HL-60/S4 treated with retinoic acid at 250 ng/mL for 4 days and 3 days (cell line): ENCODE data around the gene ANXA9.

Experiments
- in situ Hi-C: fragments of 300-500 bp; cut with MboI; formaldehyde crosslinking; loops from 2 replicates; pipeline ENCODE4 v1.7.0; 2022; ENCODE audit warnings: low sequenced_read_pairs

Gene ANXA9

GRCh38 chr1:150981805-150982712, at the start of gene ANXA9:
TSS of gene ANXA9 (plus strand) at chr1:150982292. CDS start at chr1:150983106, 814 bp downstream.
- in situ Hi-C loops = no loop called here

- in situ Hi-C loops = no loop called here
Observed at GRCh38 chr1:150944856-150945255, 37.2 kb upstream of the ANXA9 start.

GRCh38 chr1:150954708-150955107, 27.4 kb upstream of the ANXA9 start:
- in situ Hi-C loops = no loop called here

GRCh38 chr1:150955280-150955679, 26.8 kb upstream of the ANXA9 start:
- in situ Hi-C loops = no loop called here

- in situ Hi-C loops = no loop called here
Observed at GRCh38 chr1:150957666-150958065, 24.4 kb upstream of the ANXA9 start.

- in situ Hi-C loops = no loop called here
Observed at GRCh38 chr1:150960646-150961045, 21.4 kb upstream of the ANXA9 start.

GRCh38 chr1:150961756-150962155, 20.3 kb upstream of the ANXA9 start:
- in situ Hi-C loops = no loop called here

- in situ Hi-C loops = no loop called here
Observed at GRCh38 chr1:150963321-150964163, 18.6 kb upstream of the ANXA9 start.

- in situ Hi-C loops = no loop called here
Observed at GRCh38 chr1:150964164-150964489, 18.0 kb upstream of the ANXA9 start.

- in situ Hi-C loops = no loop called here
Observed at GRCh38 chr1:150965605-150966004, 16.5 kb upstream of the ANXA9 start.

- in situ Hi-C loops = no loop called here
Observed at GRCh38 chr1:150966011-150966410, 16.1 kb upstream of the ANXA9 start.

- in situ Hi-C loops = no loop called here
Observed at GRCh38 chr1:150967936-150968335, 14.2 kb upstream of the ANXA9 start.

- in situ Hi-C loops = no loop called here
Observed at GRCh38 chr1:150968491-150968890, 13.6 kb upstream of the ANXA9 start.

GRCh38 chr1:150969626-150970025, 12.5 kb upstream of the ANXA9 start:
- in situ Hi-C loops = no loop called here

GRCh38 chr1:150970808-150971582, 11.1 kb upstream of the ANXA9 start:
- in situ Hi-C loops = no loop called here

GRCh38 chr1:150971583-150972416, 10.3 kb upstream of the ANXA9 start:
- in situ Hi-C loops = no loop called here

- in situ Hi-C loops = no loop called here
Observed at GRCh38 chr1:150972417-150972940, 9.6 kb upstream of the ANXA9 start.

GRCh38 chr1:150973258-150973835, 8.7 kb upstream of the ANXA9 start:
- in situ Hi-C loops = no loop called here

GRCh38 chr1:150973836-150974579, 8.1 kb upstream of the ANXA9 start:
- in situ Hi-C loops = no loop called here
